ENCODE measurements around the gene CFAP298.

- TF ChIP-seq, protein P1, sequence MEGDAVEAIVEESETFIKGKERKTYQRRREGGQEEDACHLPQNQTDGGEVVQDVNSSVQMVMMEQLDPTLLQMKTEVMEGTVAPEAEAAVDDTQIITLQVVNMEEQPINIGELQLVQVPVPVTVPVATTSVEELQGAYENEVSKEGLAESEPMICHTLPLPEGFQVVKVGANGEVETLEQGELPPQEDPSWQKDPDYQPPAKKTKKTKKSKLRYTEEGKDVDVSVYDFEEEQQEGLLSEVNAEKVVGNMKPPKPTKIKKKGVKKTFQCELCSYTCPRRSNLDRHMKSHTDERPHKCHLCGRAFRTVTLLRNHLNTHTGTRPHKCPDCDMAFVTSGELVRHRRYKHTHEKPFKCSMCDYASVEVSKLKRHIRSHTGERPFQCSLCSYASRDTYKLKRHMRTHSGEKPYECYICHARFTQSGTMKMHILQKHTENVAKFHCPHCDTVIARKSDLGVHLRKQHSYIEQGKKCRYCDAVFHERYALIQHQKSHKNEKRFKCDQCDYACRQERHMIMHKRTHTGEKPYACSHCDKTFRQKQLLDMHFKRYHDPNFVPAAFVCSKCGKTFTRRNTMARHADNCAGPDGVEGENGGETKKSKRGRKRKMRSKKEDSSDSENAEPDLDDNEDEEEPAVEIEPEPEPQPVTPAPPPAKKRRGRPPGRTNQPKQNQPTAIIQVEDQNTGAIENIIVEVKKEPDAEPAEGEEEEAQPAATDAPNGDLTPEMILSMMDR (IDR thresholded peaks at IDR 0.05) = no peak
- no peak for TF ChIP-seq POLR2A (IDR thresholded peaks at IDR 0.05)
Measured at GRCh38 chr21:32574946-32575925, 36.9 kb downstream of the CFAP298 start.

Data from tibial nerve (tissue), 3 donors.